Neural cell (in vitro differentiated cells): ENCODE data around the gene CDH16. TPM values are rescaled to one million over a fixed set of nuclear protein-coding genes. Genes with fewer than 3 reads are reported as not detected.

ENCODE experiments used
- H2AFZ ChIP-seq: fragments of 200-600, 300-800 bp; sonication (generic), shearing (Covaris generic); 2 replicates; pipeline ENCODE4 v1.6.0; 2014; ENCODE audit warnings: low read depth, mild to moderate bottlenecking, antibody characterized with exemption, low read length, moderate library complexity
- H3F3A ChIP-seq: fragments of 200-600 bp; shearing (Covaris generic); 2 replicates; pipeline ENCODE4 v1.6.1; 2016; ENCODE audit warnings: mild to moderate bottlenecking, moderate library complexity, mixed read lengths, antibody characterized with exemption, low read length; ENCODE audit not compliant: insufficient read depth, poor library complexity, severe bottlenecking
- H3K27ac ChIP-seq: fragments of 200-600, 300-800 bp; sonication (generic), shearing (Covaris generic); 2 replicates; pipeline ENCODE4 v1.5.1; 2014; ENCODE audit warnings: mild to moderate bottlenecking, low read length, moderate library complexity
- H3K27me3 ChIP-seq: fragments of 300-800, 200-600 bp; sonication (generic), shearing (Covaris generic); 2 replicates; pipeline ENCODE4 v1.6.0; 2014; ENCODE audit warnings: mild to moderate bottlenecking, low read depth, low read length, moderate library complexity; ENCODE audit not compliant: insufficient read depth
- H3K36me3 ChIP-seq: fragments of 300-800, 200-600 bp; sonication (generic), shearing (Covaris generic); 2 replicates; pipeline ENCODE4 v1.5.1; 2014; ENCODE audit warnings: mild to moderate bottlenecking, antibody characterized with exemption, low read length, moderate library complexity; ENCODE audit not compliant: insufficient read depth
- H3K4me2 ChIP-seq: fragments of 300-800, 200-600 bp; sonication (generic), shearing (Covaris generic); 2 replicates; pipeline ENCODE4 v1.6.0; 2014; ENCODE audit warnings: mild to moderate bottlenecking, low read length
- H3K4me3 ChIP-seq: fragments of 300-800, 200-600 bp; sonication (generic), shearing (Covaris generic); 2 replicates; pipeline ENCODE4 v1.5.1; 2014; ENCODE audit warnings: mild to moderate bottlenecking, low read length, moderate library complexity
- H3K79me2 ChIP-seq: fragments of 200-600 bp; shearing (Covaris generic); replicated peaks from 2 replicates; pipeline ENCODE4 v1.6.0; 2014; ENCODE audit warnings: mild to moderate bottlenecking, low read length, moderate library complexity; ENCODE audit not compliant: insufficient read depth
- H3K9ac ChIP-seq: fragments of 300-800, 200-600 bp; sonication (generic), shearing (Covaris generic); 2 replicates; pipeline ENCODE4 v1.6.1; 2016; ENCODE audit warnings: mild to moderate bottlenecking, low read length, mixed read lengths
- H3K9me2 ChIP-seq: fragments of 200-600 bp; shearing (Covaris generic); 2 replicates; pipeline ENCODE4 v1.6.1; 2016; ENCODE audit warnings: mild to moderate bottlenecking, low read length, mixed read lengths; ENCODE audit not compliant: insufficient read depth
- H3K9me3 ChIP-seq: fragments of 200-600, 300-800 bp; sonication (generic), shearing (Covaris generic); 2 replicates; pipeline ENCODE4 v1.6.1; 2016; ENCODE audit warnings: mild to moderate bottlenecking, mixed run types, low read length, moderate library complexity, mixed read lengths
- H4K20me1 ChIP-seq: fragments of 200-600 bp; shearing (Covaris generic); 2 replicates; pipeline ENCODE4 v1.6.1; 2016; ENCODE audit warnings: mild to moderate bottlenecking, mixed run types; ENCODE audit not compliant: insufficient read depth
- EP300 ChIP-seq: fragments of 450-650 bp; conservative IDR thresholded peaks from 2 replicates; pipeline ENCODE4 v1.6.1; 2014; ENCODE audit warnings: antibody characterized with exemption, mild to moderate bottlenecking, moderate library complexity; ENCODE audit not compliant: poor library complexity, severe bottlenecking
- EZH2 ChIP-seq: fragments of 200-600, 300-800 bp; shearing (Covaris generic), sonication (generic); IDR thresholded peaks from 2 replicates; pipeline ENCODE4 v1.6.1; 2014; ENCODE audit warnings: antibody characterized with exemption, low read length, borderline replicate concordance, mild to moderate bottlenecking; ENCODE audit not compliant: insufficient read depth, poor library complexity, severe bottlenecking
- MXI1 ChIP-seq: fragments of 450-650 bp; conservative IDR thresholded peaks from 2 replicates; pipeline ENCODE4 v1.6.1; 2014; ENCODE audit warnings: antibody characterized with exemption, mild to moderate bottlenecking; ENCODE audit not compliant: poor library complexity, severe bottlenecking
- POLR2AphosphoS5 ChIP-seq: IDR thresholded peaks from 2 replicates; pipeline ENCODE4 v1.6.1; 2012
- SMC3 ChIP-seq: fragments of 450-650 bp; conservative IDR thresholded peaks from 2 replicates; pipeline ENCODE4 v1.6.1; 2014; ENCODE audit warnings: antibody characterized with exemption, mild to moderate bottlenecking, moderate library complexity; ENCODE audit not compliant: poor library complexity
- TAF1 ChIP-seq: IDR thresholded peaks from 2 replicates; pipeline ENCODE4 v1.6.1; 2012; ENCODE audit warnings: low read depth
- polyA plus RNA-seq: library from polyadenylated mRNA; depleted of rRNA; stranded (reverse); fragments of >200 nt; gene quantifications from 2 replicates; pipeline ENCODE4 v1.2.3, GENCODE V29; 2014
- TF ChIP-seq, protein P1 (sequence below): IDR thresholded peaks from 2 replicates; pipeline ENCODE4 v1.6.1; 2012; ENCODE audit warnings: borderline replicate concordance
- TF ChIP-seq, protein P2 (sequence below): fragments of 450-650 bp; IDR thresholded peaks from 2 replicates; pipeline ENCODE4 v1.5.1; 2014; ENCODE audit warnings: antibody characterized with exemption, mild to moderate bottlenecking, moderate library complexity; ENCODE audit not compliant: poor library complexity, severe bottlenecking

CDH16 gene
- polyA plus RNA-seq, 1 donor from 2014 or later = not detected

GRCh38 chr16:66942981-66943380 lies 24.3 kb upstream of the CDH16 start:
- no peak overlapping the region for H3K27ac ChIP-seq
- H4K20me1 ChIP-seq = no peaks in the 10 kb centered on the region
- H3K9me3 ChIP-seq = no peaks in the 10 kb centered on the region
- H3K4me2 ChIP-seq = no peak overlapping the region
- no peaks in the 10 kb centered on the region for H3F3A ChIP-seq
- no peaks in the 10 kb centered on the region for H3K36me3 ChIP-seq
- no peak overlapping the region for H2AFZ ChIP-seq
- H3K27me3 ChIP-seq = peaks cover 4% of the 10 kb centered on the region
- no peak overlapping the region for H3K4me3 ChIP-seq
- H3K9me2 ChIP-seq = no peaks in the 10 kb centered on the region
- no peak overlapping the region for H3K9ac ChIP-seq
- TF ChIP-seq, protein P1, sequence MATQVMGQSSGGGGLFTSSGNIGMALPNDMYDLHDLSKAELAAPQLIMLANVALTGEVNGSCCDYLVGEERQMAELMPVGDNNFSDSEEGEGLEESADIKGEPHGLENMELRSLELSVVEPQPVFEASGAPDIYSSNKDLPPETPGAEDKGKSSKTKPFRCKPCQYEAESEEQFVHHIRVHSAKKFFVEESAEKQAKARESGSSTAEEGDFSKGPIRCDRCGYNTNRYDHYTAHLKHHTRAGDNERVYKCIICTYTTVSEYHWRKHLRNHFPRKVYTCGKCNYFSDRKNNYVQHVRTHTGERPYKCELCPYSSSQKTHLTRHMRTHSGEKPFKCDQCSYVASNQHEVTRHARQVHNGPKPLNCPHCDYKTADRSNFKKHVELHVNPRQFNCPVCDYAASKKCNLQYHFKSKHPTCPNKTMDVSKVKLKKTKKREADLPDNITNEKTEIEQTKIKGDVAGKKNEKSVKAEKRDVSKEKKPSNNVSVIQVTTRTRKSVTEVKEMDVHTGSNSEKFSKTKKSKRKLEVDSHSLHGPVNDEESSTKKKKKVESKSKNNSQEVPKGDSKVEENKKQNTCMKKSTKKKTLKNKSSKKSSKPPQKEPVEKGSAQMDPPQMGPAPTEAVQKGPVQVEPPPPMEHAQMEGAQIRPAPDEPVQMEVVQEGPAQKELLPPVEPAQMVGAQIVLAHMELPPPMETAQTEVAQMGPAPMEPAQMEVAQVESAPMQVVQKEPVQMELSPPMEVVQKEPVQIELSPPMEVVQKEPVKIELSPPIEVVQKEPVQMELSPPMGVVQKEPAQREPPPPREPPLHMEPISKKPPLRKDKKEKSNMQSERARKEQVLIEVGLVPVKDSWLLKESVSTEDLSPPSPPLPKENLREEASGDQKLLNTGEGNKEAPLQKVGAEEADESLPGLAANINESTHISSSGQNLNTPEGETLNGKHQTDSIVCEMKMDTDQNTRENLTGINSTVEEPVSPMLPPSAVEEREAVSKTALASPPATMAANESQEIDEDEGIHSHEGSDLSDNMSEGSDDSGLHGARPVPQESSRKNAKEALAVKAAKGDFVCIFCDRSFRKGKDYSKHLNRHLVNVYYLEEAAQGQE = no peak
- no peak for TF ChIP-seq MXI1
- no peak for TF ChIP-seq EP300
- no peak for TF ChIP-seq EZH2
- TF ChIP-seq SMC3 = no peak
- TF ChIP-seq, protein P2, sequence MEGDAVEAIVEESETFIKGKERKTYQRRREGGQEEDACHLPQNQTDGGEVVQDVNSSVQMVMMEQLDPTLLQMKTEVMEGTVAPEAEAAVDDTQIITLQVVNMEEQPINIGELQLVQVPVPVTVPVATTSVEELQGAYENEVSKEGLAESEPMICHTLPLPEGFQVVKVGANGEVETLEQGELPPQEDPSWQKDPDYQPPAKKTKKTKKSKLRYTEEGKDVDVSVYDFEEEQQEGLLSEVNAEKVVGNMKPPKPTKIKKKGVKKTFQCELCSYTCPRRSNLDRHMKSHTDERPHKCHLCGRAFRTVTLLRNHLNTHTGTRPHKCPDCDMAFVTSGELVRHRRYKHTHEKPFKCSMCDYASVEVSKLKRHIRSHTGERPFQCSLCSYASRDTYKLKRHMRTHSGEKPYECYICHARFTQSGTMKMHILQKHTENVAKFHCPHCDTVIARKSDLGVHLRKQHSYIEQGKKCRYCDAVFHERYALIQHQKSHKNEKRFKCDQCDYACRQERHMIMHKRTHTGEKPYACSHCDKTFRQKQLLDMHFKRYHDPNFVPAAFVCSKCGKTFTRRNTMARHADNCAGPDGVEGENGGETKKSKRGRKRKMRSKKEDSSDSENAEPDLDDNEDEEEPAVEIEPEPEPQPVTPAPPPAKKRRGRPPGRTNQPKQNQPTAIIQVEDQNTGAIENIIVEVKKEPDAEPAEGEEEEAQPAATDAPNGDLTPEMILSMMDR = no peak
- TF ChIP-seq POLR2AphosphoS5 = no peak
- TF ChIP-seq TAF1 = no peak
- H3K79me2 ChIP-seq = no peaks in the 10 kb centered on the region

DNA sequence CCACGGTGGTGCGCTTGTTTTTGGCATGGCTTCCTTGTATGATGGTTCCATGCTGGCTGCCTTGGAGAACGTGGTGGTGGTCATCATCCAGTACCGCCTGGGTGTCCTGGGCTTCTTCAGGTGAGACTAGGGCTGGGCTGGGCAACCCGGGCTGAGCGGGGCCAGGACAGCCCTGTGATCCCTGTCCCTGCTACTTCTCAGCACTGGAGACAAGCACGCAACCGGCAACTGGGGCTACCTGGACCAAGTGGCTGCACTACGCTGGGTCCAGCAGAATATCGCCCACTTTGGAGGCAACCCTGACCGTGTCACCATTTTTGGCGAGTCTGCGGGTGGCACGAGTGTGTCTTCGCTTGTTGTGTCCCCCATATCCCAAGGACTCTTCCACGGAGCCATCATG lies 21.6 kb upstream of the CDH16 start:
- H3F3A ChIP-seq = no peaks in the 10 kb centered on the region
- H3K4me3 ChIP-seq = no peak overlapping the region
- no peaks in the 10 kb centered on the region for H3K9me3 ChIP-seq
- H3K79me2 ChIP-seq = peaks cover 2% of the 10 kb centered on the region
- no peak overlapping the region for H2AFZ ChIP-seq
- no peaks in the 10 kb centered on the region for H3K27me3 ChIP-seq
- H3K9ac ChIP-seq = no peak overlapping the region
- H3K9me2 ChIP-seq = no peaks in the 10 kb centered on the region
- H4K20me1 ChIP-seq = peaks cover 5% of the 10 kb centered on the region
- no peak overlapping the region for H3K4me2 ChIP-seq
- H3K27ac ChIP-seq = no peak overlapping the region
- TF ChIP-seq POLR2AphosphoS5 = no peak
- no peak for TF ChIP-seq SMC3
- no peak for TF ChIP-seq MXI1
- no peak for TF ChIP-seq EZH2
- TF ChIP-seq EP300 = no peak
- TF ChIP-seq, protein P1 = no peak
- TF ChIP-seq TAF1 = no peak
- no peaks in the 10 kb centered on the region for H3K36me3 ChIP-seq
